ENCODE data around the gene OR2A12.

DNA sequence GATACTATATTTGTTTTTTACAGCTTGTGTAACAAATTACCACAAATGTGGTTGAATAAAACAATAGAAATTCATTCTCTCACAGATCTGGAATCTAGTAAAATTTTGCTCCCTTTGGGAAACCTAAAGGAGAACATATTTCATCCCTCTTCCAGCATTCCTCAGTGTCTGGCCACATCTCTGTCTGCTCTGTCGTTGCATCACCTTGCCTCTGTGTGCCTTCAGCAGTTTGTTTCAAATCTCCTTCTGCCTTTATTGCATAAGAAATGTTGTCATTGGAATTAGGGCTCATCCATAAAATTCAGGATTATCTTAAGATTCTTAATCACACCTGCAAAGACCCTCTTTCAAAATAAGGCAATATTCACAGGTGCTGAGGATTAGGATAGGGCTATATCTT, 51.4 kb downstream of the OR2A12 start:
- TF ChIP-seq, protein P1, sequence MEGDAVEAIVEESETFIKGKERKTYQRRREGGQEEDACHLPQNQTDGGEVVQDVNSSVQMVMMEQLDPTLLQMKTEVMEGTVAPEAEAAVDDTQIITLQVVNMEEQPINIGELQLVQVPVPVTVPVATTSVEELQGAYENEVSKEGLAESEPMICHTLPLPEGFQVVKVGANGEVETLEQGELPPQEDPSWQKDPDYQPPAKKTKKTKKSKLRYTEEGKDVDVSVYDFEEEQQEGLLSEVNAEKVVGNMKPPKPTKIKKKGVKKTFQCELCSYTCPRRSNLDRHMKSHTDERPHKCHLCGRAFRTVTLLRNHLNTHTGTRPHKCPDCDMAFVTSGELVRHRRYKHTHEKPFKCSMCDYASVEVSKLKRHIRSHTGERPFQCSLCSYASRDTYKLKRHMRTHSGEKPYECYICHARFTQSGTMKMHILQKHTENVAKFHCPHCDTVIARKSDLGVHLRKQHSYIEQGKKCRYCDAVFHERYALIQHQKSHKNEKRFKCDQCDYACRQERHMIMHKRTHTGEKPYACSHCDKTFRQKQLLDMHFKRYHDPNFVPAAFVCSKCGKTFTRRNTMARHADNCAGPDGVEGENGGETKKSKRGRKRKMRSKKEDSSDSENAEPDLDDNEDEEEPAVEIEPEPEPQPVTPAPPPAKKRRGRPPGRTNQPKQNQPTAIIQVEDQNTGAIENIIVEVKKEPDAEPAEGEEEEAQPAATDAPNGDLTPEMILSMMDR (IDR thresholded peaks at IDR 0.05; ENCODE audit: low read depth, low read length) = no peak
- no peak for TF ChIP-seq POLR2A (IDR thresholded peaks at IDR 0.05; ENCODE audit: extremely low read depth, insufficient read length)

All from NB4 (cell line).